ENCODE measurements around the gene BCR.
"Not testable (repeated sequence)": the region's sequence is repeated elsewhere in the genome, so short reads cannot be mapped to it uniquely, and the experiment has no call there.

BCR gene

DNA sequence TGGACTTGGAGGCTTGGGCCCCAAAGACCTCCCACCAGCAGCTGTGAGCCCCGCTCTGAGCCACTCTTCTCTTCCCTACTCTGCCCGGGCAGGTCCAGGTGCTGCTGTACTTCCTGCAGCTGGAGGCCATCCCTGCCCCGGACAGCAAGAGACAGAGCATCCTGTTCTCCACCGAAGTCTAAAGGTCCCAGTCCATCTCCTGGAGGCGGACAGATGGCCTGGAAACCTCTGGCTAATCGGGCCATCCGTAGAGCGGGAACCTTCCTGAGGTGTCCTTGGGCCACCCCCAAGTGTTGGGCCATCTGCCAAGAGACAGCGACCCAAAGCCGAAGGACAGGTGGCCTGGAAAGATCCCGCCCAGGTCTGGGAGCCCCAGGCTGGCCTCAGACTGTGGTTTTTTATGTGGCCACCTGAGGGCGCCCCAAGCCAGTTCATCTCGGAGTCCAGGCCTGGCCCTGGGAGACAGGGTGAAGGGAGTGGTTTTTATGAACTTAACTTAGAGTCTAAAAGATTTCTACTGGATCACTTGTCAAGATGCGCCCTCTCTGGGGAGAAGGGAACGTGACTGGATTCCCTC lies 135.1 kb downstream of the BCR start:
- H3K4me1 ChIP-seq (ENCODE audit: control insufficient read depth, insufficient read depth, low read length), result no peaks in the 10 kb centered on the region
- no peaks in the 10 kb centered on the region for H3K36me3 ChIP-seq (ENCODE audit: control insufficient read depth, insufficient read depth, low read length)
- H3K4me3 ChIP-seq (ENCODE audit: insufficient read depth, low read depth, low read length), result no peak overlapping the region
- no peaks in the 10 kb centered on the region for H3K9me3 ChIP-seq (ENCODE audit: control insufficient read depth, low read length)
- no peaks in the 10 kb centered on the region for H3K27me3 ChIP-seq (ENCODE audit: control insufficient read depth, insufficient read depth, low read length, poor library complexity, severe bottlenecking)
- WGBS, 2 experiments, result 61 to 65% methylated on average over 14 of the region's 15 CpGs
- H3K27ac ChIP-seq (ENCODE audit: insufficient read depth, low read depth, low read length, poor library complexity, severe bottlenecking), result no peak overlapping the region

DNA sequence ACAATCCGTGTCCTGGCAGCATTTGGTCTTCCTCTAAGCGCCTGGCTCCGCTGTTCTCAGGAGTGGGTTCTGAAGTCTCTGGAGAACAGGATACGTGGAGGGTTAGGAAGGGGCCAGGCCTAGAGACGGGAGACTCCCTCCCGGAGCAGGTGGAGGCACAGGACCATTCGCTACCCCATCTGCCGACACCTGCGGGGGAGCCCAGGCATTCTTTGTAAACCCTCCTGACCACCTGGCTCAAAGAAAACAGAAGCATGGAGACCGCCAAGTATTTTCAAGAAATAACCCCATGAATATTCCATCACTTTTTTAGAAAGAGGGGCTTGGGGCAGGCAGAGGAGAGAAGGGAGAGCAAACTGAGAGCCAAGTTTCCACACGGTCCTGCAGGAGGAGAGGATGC lies 136.3 kb downstream of the BCR start:
- not testable (repeated sequence) for H3K27ac ChIP-seq (ENCODE audit: insufficient read depth, low read depth, low read length, poor library complexity, severe bottlenecking); H3K27me3 ChIP-seq (ENCODE audit: control insufficient read depth, insufficient read depth, low read length, poor library complexity, severe bottlenecking); H3K9me3 ChIP-seq (ENCODE audit: control insufficient read depth, low read length); H3K4me3 ChIP-seq (ENCODE audit: insufficient read depth, low read depth, low read length); H3K4me1 ChIP-seq (ENCODE audit: control insufficient read depth, insufficient read depth, low read length); H3K36me3 ChIP-seq (ENCODE audit: control insufficient read depth, insufficient read depth, low read length)
- WGBS, 2 experiments, result no CpG with 5 or more reads among the region's 11 CpGs

DNA sequence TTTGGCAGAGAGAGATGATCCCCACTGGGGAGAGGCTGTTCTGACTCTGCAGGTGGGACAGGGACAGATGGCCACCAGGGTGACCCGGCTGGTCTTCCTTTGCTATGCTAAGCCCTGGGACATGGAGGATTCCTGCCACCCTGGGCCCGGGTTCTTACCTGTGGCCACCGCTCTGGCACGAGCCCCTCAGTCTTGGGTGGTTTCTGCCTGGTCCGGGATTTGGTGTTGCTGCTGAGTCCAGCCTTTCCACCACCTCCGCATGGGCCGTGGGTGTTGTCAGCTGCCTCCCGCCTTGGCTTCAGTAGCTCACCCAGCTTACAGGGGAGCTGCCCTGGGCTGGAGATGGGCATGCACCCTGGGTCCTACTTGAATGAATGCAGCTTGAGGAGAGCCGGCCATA lies 138.0 kb downstream of the BCR start:
- not testable (repeated sequence) for H3K36me3 ChIP-seq (ENCODE audit: control insufficient read depth, insufficient read depth, low read length); H3K4me3 ChIP-seq (ENCODE audit: insufficient read depth, low read depth, low read length); H3K27me3 ChIP-seq (ENCODE audit: control insufficient read depth, insufficient read depth, low read length, poor library complexity, severe bottlenecking); H3K27ac ChIP-seq (ENCODE audit: insufficient read depth, low read depth, low read length, poor library complexity, severe bottlenecking); H3K9me3 ChIP-seq (ENCODE audit: control insufficient read depth, low read length); H3K4me1 ChIP-seq (ENCODE audit: control insufficient read depth, insufficient read depth, low read length)
- 94 to 97% methylated on average over 4 to 5 of the region's 9 CpGs for WGBS, 2 experiments

DNA sequence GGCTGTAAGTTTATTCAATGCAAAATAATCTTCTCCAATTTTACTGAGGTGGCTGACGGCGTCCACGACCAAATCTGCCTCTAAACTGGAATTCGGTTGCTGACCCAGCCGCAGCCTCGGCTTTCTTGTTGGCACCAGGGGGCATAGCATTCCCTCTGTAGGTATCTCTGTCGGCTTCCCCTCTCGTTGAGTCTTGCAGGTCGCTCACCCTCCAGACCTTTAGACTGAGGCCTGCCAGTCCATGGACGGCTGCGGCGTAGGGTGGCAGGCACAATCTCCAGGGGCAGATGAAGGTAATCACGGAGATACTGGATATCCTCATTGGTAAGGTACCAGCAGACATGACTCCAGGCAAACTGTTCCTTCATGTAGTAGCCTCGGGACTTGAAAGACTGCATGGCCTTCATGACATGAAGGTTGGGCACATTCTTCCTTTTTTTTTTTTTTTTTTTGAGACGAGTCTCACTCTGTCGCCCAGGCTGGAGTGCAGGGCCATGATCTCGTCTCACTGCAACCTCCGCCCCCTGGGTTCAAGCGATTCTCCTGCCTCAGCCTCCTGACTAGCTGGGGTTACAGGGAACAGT lies 142.3 kb downstream of the BCR start:
- H3K4me3 ChIP-seq (ENCODE audit: insufficient read depth, low read depth, low read length); H3K27me3 ChIP-seq (ENCODE audit: control insufficient read depth, insufficient read depth, low read length, poor library complexity, severe bottlenecking); H3K36me3 ChIP-seq (ENCODE audit: control insufficient read depth, insufficient read depth, low read length); H3K9me3 ChIP-seq (ENCODE audit: control insufficient read depth, low read length); H3K4me1 ChIP-seq (ENCODE audit: control insufficient read depth, insufficient read depth, low read length); H3K27ac ChIP-seq (ENCODE audit: insufficient read depth, low read depth, low read length, poor library complexity, severe bottlenecking): not testable (repeated sequence)
- 72 to 76% methylated on average over 19 of the region's 19 CpGs for WGBS, 2 experiments

DNA sequence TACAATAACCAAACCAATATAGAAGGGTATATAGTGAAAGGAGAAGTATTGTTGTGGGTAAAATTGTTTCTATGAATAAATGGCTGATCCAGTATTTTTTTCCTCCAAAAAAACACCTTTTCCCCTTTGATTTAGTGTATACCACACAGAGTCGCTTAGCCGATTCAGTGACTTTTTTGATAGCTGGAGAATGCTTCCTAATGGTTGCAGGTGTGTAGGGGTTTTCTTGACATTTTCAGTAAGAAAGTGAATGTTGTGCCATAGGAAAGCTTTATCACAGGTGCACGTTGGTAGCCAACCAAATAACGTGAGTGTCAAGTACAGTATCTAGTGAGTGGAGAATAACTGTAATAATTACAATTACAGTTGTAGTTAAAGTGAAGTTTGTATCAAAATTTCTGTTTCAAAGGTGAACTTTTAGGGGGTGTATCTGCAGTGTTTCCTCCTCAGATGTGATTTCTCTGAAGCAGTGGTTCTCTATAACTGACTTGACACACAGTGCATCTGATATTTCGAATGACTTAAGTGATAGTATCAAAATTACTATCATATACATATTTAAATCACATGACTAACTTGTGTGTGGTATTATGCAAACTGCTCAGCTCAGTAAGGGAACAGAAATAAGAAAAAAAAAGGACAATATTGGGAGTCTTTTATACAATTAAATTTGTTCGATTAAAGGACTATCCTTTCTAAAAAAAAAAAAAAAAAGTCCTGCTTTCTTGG lies 143.8 kb downstream of the BCR start:
- not testable (repeated sequence) for H3K9me3 ChIP-seq (ENCODE audit: control insufficient read depth, low read length); H3K4me3 ChIP-seq (ENCODE audit: insufficient read depth, low read depth, low read length); H3K4me1 ChIP-seq (ENCODE audit: control insufficient read depth, insufficient read depth, low read length); H3K36me3 ChIP-seq (ENCODE audit: control insufficient read depth, insufficient read depth, low read length); H3K27ac ChIP-seq (ENCODE audit: insufficient read depth, low read depth, low read length, poor library complexity, severe bottlenecking); H3K27me3 ChIP-seq (ENCODE audit: control insufficient read depth, insufficient read depth, low read length, poor library complexity, severe bottlenecking)
- 100% methylated on average over 1 of the region's 6 CpGs; no CpG with 5 or more reads in 1 of the 2 experiments for WGBS, 2 experiments

DNA sequence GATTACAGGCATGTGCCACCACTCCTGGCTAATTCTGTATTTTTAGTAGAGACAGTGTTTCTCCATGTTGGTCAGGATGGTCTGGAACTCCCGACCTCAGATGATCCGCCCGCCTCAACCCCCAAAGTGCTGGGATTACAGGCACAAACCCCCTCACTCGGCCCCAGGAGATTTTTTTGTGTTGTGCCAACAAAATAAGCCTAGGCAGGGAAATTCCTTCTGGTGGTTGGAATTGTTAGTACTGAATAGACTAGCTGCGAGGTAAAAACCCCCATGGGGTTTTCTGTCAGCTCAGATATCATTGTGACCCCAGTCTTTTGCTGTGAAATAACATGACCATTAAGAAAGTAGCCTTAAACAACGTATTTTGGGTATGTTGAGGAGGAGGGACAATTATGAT lies 144.9 kb downstream of the BCR start:
- H3K4me1 ChIP-seq (ENCODE audit: control insufficient read depth, insufficient read depth, low read length), result peaks cover 7% of the 10 kb centered on the region
- H3K27ac ChIP-seq (ENCODE audit: insufficient read depth, low read depth, low read length, poor library complexity, severe bottlenecking), result peak overlapping the region; percentile 36
- no peaks in the 10 kb centered on the region for H3K27me3 ChIP-seq (ENCODE audit: control insufficient read depth, insufficient read depth, low read length, poor library complexity, severe bottlenecking)
- 22 to 31% methylated on average over 6 of the region's 6 CpGs for WGBS, 2 experiments
- H3K36me3 ChIP-seq (ENCODE audit: control insufficient read depth, insufficient read depth, low read length), result no peaks in the 10 kb centered on the region
- no peaks in the 10 kb centered on the region for H3K9me3 ChIP-seq (ENCODE audit: control insufficient read depth, low read length)
- H3K4me3 ChIP-seq (ENCODE audit: insufficient read depth, low read depth, low read length), result no peak overlapping the region

DNA sequence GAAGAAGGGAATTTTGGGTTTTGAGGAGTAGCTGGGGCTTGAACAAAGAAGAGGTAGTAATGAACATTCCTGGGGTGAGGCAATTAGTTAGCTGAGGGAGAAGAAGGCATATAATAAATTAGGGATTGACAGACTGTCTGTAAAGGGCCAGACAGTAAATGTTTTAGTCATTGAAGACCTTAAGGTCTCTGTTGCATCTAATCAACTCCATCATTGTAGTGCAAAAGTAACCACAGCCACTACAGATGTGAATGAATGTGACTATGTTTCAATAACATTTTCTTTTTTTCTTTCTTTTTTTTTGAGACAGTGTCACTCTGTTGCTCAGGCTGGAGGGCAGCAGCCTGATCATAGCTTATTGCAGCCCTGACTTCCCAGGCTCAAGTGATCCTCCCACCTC lies 153.5 kb downstream of the BCR start:
- H3K36me3 ChIP-seq (ENCODE audit: control insufficient read depth, insufficient read depth, low read length), result not testable (repeated sequence)

DNA sequence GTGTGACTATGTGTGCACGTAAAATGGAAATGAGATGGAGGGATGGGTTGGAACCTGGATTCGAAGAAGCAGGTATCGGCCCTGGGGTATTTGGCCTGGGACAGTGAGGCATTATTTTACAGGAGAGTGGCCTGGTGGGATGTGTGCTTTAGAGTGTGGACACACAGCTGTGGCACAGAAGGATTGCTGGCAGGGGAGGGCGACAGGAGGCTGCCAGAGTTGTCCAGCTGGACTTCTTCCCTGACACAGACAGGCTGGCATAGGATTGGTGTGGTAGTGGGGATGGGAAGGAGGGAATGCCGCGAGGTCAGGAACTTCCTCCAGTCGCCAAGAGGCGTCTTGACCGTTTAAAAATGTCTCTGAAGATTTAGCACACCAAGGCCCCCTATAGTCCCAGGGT lies 157.4 kb downstream of the BCR start:
- not testable (repeated sequence) for H3K36me3 ChIP-seq (ENCODE audit: control insufficient read depth, insufficient read depth, low read length); H3K4me1 ChIP-seq (ENCODE audit: control insufficient read depth, insufficient read depth, low read length); H3K27ac ChIP-seq (ENCODE audit: insufficient read depth, low read depth, low read length, poor library complexity, severe bottlenecking); H3K27me3 ChIP-seq (ENCODE audit: control insufficient read depth, insufficient read depth, low read length, poor library complexity, severe bottlenecking); H3K9me3 ChIP-seq (ENCODE audit: control insufficient read depth, low read length); H3K4me3 ChIP-seq (ENCODE audit: insufficient read depth, low read depth, low read length)
- whole genome bisulfite sequencing, 2 experiments, result 91 to 97% methylated on average over 3 of the region's 9 CpGs

More for the DNA sequence above, 153.5 kb downstream of the BCR start:
- not testable (repeated sequence) for H3K4me3 ChIP-seq (ENCODE audit: insufficient read depth, low read depth, low read length); H3K27me3 ChIP-seq (ENCODE audit: control insufficient read depth, insufficient read depth, low read length, poor library complexity, severe bottlenecking); H3K4me1 ChIP-seq (ENCODE audit: control insufficient read depth, insufficient read depth, low read length); H3K27ac ChIP-seq (ENCODE audit: insufficient read depth, low read depth, low read length, poor library complexity, severe bottlenecking); H3K9me3 ChIP-seq (ENCODE audit: control insufficient read depth, low read length)

DNA sequence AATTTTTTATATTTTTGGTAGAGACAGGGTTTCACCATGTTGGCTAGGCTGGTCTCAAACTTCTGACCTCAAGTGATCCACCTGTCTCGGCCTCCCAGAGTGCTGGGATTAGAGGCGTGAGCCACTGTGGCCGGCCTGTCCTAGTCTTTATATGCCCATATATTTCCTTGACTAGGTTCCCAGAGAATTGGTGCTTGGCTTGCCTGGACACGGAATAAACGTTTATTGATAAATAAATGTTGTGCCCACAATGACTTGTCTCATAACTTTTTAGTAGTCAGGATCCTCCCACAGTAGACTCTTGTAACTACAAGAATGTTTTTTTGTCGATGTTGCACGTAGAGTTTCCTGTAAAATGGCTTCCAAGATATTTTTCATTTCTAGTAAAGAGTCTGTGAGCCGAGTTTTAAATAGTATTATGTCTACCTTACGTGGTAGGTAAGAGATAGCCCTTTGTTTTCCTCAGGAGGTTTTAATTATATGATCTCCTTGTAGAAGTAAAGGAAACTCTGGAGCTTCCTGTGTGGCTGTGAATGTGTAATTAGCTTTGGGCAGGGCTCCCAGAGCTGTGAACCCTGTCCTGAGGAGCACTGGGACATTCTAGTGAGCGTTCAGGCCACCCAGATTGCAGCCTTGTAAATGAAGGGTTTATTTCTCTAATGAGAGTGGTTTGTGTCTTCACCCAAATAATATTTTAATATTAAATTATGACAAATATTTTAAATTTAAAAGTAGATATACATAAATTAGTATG lies 161.8 kb downstream of the BCR start:
- 85 to 87% methylated on average over 7 to 9 of the region's 10 CpGs for WGBS, 2 experiments
- not testable (repeated sequence) for H3K27me3 ChIP-seq (ENCODE audit: control insufficient read depth, insufficient read depth, low read length, poor library complexity, severe bottlenecking); H3K9me3 ChIP-seq (ENCODE audit: control insufficient read depth, low read length); H3K4me1 ChIP-seq (ENCODE audit: control insufficient read depth, insufficient read depth, low read length); H3K27ac ChIP-seq (ENCODE audit: insufficient read depth, low read depth, low read length, poor library complexity, severe bottlenecking); H3K36me3 ChIP-seq (ENCODE audit: control insufficient read depth, insufficient read depth, low read length); H3K4me3 ChIP-seq (ENCODE audit: insufficient read depth, low read depth, low read length)

DNA sequence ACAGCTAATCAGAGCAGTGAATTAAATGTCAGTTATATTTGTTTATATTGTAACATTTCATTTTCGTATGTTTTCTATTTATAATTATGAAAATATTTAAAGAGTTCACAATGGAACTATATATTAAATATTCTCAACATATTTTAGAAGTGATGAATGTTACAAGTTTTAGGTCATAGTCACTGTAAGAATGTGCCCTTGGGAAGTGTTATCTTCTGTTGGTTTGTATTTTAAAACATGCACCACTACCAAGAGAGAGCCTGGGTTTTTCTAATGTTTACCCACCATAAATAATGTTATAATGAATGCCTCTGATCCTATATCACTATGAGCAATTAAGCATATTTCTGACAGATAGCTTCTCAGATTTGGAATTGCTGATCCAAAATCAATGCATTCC lies 171.0 kb downstream of the BCR start:
- no peak overlapping the region for H3K27ac ChIP-seq (ENCODE audit: insufficient read depth, low read depth, low read length, poor library complexity, severe bottlenecking)
- H3K4me1 ChIP-seq (ENCODE audit: control insufficient read depth, insufficient read depth, low read length), result no peaks in the 10 kb centered on the region
- no CpG with 5 or more reads among the region's 1 CpG for WGBS, 2 experiments
- peaks cover 3% of the 10 kb centered on the region for H3K27me3 ChIP-seq (ENCODE audit: control insufficient read depth, insufficient read depth, low read length, poor library complexity, severe bottlenecking)
- no peaks in the 10 kb centered on the region for H3K36me3 ChIP-seq (ENCODE audit: control insufficient read depth, insufficient read depth, low read length)
- no peak overlapping the region for H3K4me3 ChIP-seq (ENCODE audit: insufficient read depth, low read depth, low read length)
- H3K9me3 ChIP-seq (ENCODE audit: control insufficient read depth, low read length), result no peaks in the 10 kb centered on the region

Data from ectodermal cell (in vitro differentiated cells).